Measurements from ENCODE around the gene SLC38A1. TPM values are rescaled to one million over a fixed set of nuclear protein-coding genes. Genes with fewer than 3 reads are reported as not detected.
A peak's percentile ranks its signal among the peaks of the same experiment; 100 is the strongest.

Gene SLC38A1
- total RNA-seq, 2 experiments from 2014 or later: 194 to 207 TPM

DNA sequence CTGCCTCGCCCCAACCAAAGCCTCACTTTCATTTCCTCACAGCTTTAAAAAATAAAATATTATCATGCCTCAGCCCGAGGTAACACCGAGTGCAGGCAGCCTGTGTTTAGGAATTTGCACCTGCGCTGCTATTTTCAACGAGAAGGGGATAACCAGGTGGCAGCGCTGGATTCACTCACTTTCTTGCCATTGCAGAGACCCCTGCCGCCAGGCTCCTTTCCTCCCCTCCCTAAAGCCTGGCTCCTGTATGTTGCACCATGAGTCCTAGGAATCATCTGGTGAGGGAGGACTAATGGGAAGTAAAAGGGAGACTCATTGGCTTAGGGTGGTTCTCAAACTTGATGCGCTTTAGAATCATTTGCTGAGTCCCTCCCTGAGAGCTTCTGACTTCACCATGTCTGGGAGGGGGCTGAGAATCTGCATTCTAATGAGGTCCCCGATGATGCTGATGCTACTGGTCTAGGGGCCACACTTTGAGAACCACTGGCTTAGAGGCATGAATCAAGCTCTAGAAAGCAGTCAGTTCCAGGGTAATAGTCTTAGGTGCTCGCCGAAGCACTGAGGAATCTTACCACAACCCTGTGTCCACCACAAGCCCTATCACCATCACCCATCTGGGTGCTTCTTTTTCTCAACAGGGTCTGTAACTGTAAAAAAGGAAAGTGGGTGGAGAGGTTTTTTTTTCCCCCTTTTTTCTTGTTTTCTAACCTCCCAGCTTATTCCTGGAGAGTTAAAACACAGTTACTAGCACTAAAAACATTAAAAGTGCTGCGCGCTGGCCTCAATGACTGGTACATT is 83.8 kb downstream of the SLC38A1 start:
- H3K4me1 Mint-ChIP-seq: peaks cover under 1% of the 10 kb centered on the region
- no peak for ATAC-seq (ENCODE audit: low read depth)
- POLR2A ChIA-PET: no interaction called here
- no peak for DNase-seq
- no peak overlapping the region for H3K4me3 Mint-ChIP-seq
- H3K9me3 Mint-ChIP-seq: peaks cover under 1% of the 10 kb centered on the region
- peaks cover 34% of the 10 kb centered on the region for H3K36me3 Mint-ChIP-seq
- no peaks in the 10 kb centered on the region for H3K27me3 Mint-ChIP-seq
- no peak overlapping the region for H3K27ac Mint-ChIP-seq

DNA sequence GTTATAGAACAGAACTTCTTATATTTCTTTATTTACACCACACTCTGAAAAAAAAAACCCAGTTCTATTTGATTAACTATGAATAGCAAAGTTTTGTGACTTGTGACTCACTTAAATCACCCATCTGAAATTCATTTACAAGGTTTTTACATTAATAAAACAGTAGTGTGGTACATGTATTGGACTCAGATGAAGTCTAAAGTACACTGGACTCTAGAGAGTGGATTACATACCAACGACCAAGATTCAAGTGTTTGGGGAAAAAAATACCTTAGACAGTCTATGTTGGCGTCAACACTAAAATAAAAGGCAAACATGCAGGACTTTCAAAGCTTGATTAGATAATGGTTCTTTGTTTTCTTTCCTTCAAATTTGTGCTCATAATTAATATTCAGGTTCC is 85.7 kb downstream of the SLC38A1 start:
- DNase-seq (no peak), ATAC-seq (ENCODE audit: low read depth) (no peak)
- H3K4me3 Mint-ChIP-seq: no peak overlapping the region
- POLR2A ChIA-PET: no interaction called here
- H3K9me3 Mint-ChIP-seq: no peaks in the 10 kb centered on the region
- no peak overlapping the region for H3K27ac Mint-ChIP-seq
- peaks cover 10% of the 10 kb centered on the region for H3K4me1 Mint-ChIP-seq
- H3K36me3 Mint-ChIP-seq: peaks cover 20% of the 10 kb centered on the region
- no peaks in the 10 kb centered on the region for H3K27me3 Mint-ChIP-seq

DNA sequence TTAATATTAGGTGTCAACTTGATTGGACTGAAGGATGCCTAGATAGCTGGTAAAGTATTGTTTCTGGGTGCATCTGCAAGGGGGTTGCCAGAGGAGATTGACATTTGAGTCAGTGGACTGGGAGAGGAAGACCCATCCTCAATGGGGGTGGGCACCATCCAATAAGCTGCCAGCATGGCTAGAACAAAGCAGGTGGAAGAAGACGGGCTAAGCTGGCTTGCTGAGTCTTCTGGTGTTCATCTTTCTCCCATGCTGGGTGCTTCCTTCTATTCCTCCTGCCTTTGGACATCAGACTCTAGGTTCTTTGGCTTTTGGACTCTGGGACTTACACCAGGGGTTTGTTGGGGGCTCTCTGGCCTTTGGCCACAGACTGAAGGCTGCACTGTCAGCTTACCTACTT is 87.4 kb downstream of the SLC38A1 start:
- H3K27me3 Mint-ChIP-seq: no peaks in the 10 kb centered on the region
- H3K9me3 Mint-ChIP-seq: no peaks in the 10 kb centered on the region
- H3K4me3 Mint-ChIP-seq: no peak overlapping the region
- peaks cover 15% of the 10 kb centered on the region for H3K4me1 Mint-ChIP-seq
- POLR2A ChIA-PET: interaction anchor here (1.7 kb wide), 1 partner anchor 89 kb away, joined by 4 read pairs; no protein-coding TSS in a partner anchor
- no peak overlapping the region for H3K27ac Mint-ChIP-seq
- ATAC-seq (ENCODE audit: low read depth) (no peak), DNase-seq (no peak)
- peaks cover 13% of the 10 kb centered on the region for H3K36me3 Mint-ChIP-seq

DNA sequence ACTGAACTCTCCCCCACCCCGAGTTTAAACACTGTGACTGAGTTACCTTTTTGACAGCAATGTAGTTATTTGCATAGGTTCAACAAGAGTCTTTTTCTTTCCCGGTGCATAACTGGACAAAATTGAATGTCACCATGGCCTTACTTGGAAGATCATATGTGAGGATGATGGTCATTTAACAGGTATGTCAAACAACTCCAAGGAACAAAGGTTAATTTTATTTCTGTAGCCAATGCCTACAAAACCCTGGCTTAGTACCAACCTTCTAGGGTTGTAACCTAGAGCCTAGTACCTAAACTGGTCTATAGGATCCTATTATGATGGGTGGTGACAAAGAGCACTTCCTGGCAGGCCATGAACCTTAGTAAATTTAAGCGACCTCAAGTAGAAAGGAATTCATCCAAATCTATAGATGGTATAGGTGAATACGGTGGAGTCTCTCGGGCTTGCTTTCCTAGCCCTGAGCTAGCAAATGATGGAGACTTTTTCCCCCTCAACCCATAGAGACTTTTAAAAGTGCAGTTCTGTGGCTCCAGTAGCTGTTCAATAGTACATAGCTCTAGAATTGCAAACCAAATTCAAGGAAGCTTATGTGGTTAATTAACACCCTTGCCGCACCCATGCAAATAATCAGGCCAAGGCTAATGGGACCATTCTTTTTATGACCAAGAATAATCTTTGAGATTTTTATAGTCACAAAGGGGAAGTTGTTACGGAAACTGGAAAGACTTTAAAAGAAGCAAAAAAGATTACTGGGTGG is 89.0 kb downstream of the SLC38A1 start:
- Mint-ChIP-seq H3K27ac (no peak overlapping the region), H3K4me1 (peaks cover 15% of the 10 kb centered on the region), H3K27me3 (no peaks in the 10 kb centered on the region), H3K9me3 (no peaks in the 10 kb centered on the region), H3K4me3 (no peak overlapping the region), H3K36me3 (peaks cover 11% of the 10 kb centered on the region)
- ATAC-seq (ENCODE audit: low read depth) (no peak), DNase-seq (no peak)
- POLR2A ChIA-PET: no interaction called here

- Mint-ChIP-seq H3K4me3 (peak overlapping the region; percentile 56), H3K36me3 (peaks cover 6% of the 10 kb centered on the region)
Measured at GRCh38 chr12:46177837-46178608, 90.8 kb downstream of the SLC38A1 start.

DNA sequence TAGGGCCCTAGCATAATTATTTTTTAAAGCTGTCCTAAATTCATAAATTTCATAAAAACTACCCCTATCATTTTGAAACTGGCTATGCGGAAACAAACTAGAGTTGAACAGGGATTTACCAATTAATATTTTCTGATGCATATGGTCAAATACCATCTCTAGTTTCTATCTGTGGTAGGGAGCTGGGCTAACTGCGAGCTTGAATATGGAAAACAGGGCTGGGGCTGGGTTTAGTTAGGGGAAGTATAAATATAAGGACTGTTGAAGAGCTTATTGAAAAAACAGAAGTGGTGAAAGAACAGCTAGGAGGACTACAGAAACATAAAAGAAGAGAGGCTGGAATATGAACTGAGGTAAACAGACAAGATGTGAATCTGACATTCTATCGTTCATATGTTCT is 91.8 kb downstream of the SLC38A1 start:
- H3K9me3 Mint-ChIP-seq: no peaks in the 10 kb centered on the region
- peaks cover 22% of the 10 kb centered on the region for H3K4me1 Mint-ChIP-seq
- no peak overlapping the region for H3K4me3 Mint-ChIP-seq
- peaks cover 6% of the 10 kb centered on the region for H3K36me3 Mint-ChIP-seq
- no peaks in the 10 kb centered on the region for H3K27me3 Mint-ChIP-seq
- DNase-seq (no peak), ATAC-seq (ENCODE audit: low read depth) (no peak)
- POLR2A ChIA-PET: interaction anchor here (1.0 kb wide), 1 partner anchor 126 kb away, joined by 3 read pairs; no protein-coding TSS in a partner anchor
- no peak overlapping the region for H3K27ac Mint-ChIP-seq

More at GRCh38 chr12:46177837-46178608, 90.8 kb downstream of the SLC38A1 start:
- DNase-seq (no peak), ATAC-seq (ENCODE audit: low read depth) (peak; percentile 53)
- Mint-ChIP-seq H3K4me1 (peaks cover 22% of the 10 kb centered on the region), H3K27ac (peak overlapping the region; percentile 36), H3K27me3 (no peaks in the 10 kb centered on the region), H3K9me3 (no peaks in the 10 kb centered on the region)
- POLR2A ChIA-PET: interaction anchor here (1.0 to 1.3 kb wide), 2 partner anchors 91 to 125 kb away, joined by 3 to 5 read pairs; partner anchors contain the start of gene SLC38A1

DNA sequence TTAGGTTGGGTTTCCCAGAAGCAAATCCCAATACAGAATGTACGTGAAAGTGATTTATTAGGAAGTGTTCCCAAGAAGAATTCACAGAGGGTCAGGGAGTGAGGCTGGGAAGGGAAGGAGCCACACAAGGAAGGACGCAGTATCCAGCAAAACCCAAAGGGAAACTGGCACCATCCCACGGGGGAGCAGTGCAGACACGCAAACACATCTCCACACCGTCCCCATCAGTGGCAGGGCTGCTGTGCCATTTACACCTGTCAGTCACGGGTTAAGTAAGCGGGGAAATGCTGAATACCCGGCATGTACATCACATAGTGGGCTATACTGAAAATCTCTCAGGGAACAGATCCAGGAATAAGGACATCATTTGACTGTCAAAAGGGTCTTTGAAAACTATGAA is 93.9 kb downstream of the SLC38A1 start:
- ATAC-seq (ENCODE audit: low read depth) (no peak), DNase-seq (no peak)
- Mint-ChIP-seq H3K4me1 (peaks cover 22% of the 10 kb centered on the region), H3K9me3 (peaks cover under 1% of the 10 kb centered on the region), H3K27ac (no peak overlapping the region), H3K4me3 (no peak overlapping the region), H3K36me3 (peaks cover 5% of the 10 kb centered on the region), H3K27me3 (no peaks in the 10 kb centered on the region)
- POLR2A ChIA-PET: interaction anchor here (0.6 kb wide), 1 partner anchor 31 kb away, joined by 4 read pairs; no protein-coding TSS in a partner anchor

GRCh38 chr12:46174061-46174662 is 94.7 kb downstream of the SLC38A1 start:
- Mint-ChIP-seq H3K36me3 (peaks cover 4% of the 10 kb centered on the region), H3K27ac (no peak overlapping the region), H3K4me1 (peaks cover 22% of the 10 kb centered on the region), H3K4me3 (no peak overlapping the region), H3K9me3 (peaks cover 3% of the 10 kb centered on the region), H3K27me3 (no peaks in the 10 kb centered on the region)
- DNase-seq (no peak), ATAC-seq (ENCODE audit: low read depth) (no peak)
- POLR2A ChIA-PET: no interaction called here

DNA sequence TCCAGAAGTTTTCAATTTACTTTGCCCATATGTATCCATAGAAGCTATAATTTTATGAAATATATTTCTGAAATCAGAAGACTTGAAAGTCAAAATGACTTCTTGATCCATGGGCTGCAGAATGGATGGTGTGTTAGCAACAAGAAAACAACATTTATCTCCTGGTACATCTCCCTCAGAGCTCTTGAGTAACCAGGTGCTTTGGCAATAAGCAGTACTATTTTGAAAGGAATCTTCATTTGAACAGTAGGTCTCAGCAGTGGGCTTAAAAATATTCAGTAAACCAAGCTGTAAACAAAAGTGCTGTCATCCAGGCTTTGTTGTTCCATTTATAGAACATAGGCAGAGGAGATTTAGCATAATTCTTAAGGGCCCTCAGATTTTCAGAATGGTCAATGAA is 100.4 kb downstream of the SLC38A1 start:
- ATAC-seq (ENCODE audit: low read depth) (no peak), DNase-seq (no peak)
- peaks cover 4% of the 10 kb centered on the region for H3K36me3 Mint-ChIP-seq
- no peaks in the 10 kb centered on the region for H3K27me3 Mint-ChIP-seq
- no peak overlapping the region for H3K27ac Mint-ChIP-seq
- peaks cover 7% of the 10 kb centered on the region for H3K9me3 Mint-ChIP-seq
- POLR2A ChIA-PET: no interaction called here
- peaks cover 6% of the 10 kb centered on the region for H3K4me1 Mint-ChIP-seq
- no peak overlapping the region for H3K4me3 Mint-ChIP-seq

DNA sequence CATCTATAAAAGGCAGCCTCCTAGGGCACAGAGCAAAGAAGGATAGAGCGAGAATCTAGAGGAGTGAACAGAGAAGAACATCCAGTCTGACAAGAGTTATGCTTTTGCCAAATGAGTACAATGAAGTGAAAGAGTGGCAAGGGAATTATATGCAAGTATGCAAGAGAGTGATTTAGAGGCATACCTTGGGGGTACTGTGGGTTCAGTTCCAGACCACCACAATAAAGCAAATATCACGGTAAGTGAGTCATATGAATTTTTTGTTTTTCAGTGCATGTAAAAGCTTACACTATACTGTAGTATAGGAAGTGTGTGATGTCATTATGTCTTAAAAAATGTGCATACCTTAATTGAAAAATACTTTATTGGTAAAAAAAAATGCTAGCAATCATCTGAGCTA is 101.4 kb downstream of the SLC38A1 start:
- no peaks in the 10 kb centered on the region for H3K27me3 Mint-ChIP-seq
- no peak for DNase-seq
- POLR2A ChIA-PET: no interaction called here
- ATAC-seq (ENCODE audit: low read depth): no peak
- peaks cover 6% of the 10 kb centered on the region for H3K4me1 Mint-ChIP-seq
- H3K4me3 Mint-ChIP-seq: no peak overlapping the region
- no peak overlapping the region for H3K27ac Mint-ChIP-seq
- peaks cover 8% of the 10 kb centered on the region for H3K9me3 Mint-ChIP-seq
- H3K36me3 Mint-ChIP-seq: peaks cover 5% of the 10 kb centered on the region

GRCh38 chr12:46165191-46165590 is 103.7 kb downstream of the SLC38A1 start:
- Mint-ChIP-seq H3K4me1 (peaks cover 6% of the 10 kb centered on the region), H3K4me3 (no peak overlapping the region), H3K9me3 (peaks cover 8% of the 10 kb centered on the region), H3K27me3 (no peaks in the 10 kb centered on the region), H3K36me3 (peaks cover 4% of the 10 kb centered on the region), H3K27ac (no peak overlapping the region)
- POLR2A ChIA-PET: no interaction called here
- no peak for ATAC-seq (ENCODE audit: low read depth)
- DNase-seq: no peak

DNA sequence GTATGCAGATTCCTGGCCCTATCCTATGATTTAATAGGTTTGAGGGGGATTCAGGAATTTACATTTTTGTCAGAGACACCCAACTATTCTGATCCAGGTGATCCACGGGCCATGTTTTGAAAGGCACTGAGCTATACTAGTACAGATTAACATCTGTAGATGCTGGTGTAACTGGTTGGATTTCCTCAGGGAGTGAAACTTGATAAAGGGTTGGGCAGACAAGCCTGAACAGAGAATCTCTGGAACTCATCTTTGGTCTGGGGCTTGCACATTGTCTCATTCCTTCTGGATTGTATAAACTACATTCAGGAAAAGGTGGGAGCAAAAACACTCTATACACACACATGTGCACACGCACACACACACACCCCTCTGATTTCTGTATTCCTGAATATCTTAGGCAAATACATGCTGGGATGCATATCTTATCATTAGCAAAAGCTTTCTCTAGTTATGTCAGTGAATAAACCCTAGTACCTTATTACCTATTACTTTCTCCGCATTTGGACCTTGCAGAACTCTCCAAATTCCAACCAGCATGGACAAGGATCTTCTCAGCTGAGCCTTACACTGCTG is 104.6 kb downstream of the SLC38A1 start:
- no peak for ATAC-seq (ENCODE audit: low read depth)
- peaks cover 1% of the 10 kb centered on the region for H3K4me1 Mint-ChIP-seq
- DNase-seq: no peak
- no peaks in the 10 kb centered on the region for H3K27me3 Mint-ChIP-seq
- POLR2A ChIA-PET: no interaction called here
- no peak overlapping the region for H3K4me3 Mint-ChIP-seq
- no peak overlapping the region for H3K27ac Mint-ChIP-seq
- H3K9me3 Mint-ChIP-seq: peaks cover 6% of the 10 kb centered on the region
- H3K36me3 Mint-ChIP-seq: peaks cover 1% of the 10 kb centered on the region
